Memory B cell (primary cell): ENCODE measurements around the gene MAD1L1.

Source experiments
- ATAC-seq: fragments of 150-1000 bp; cut with Tn5 transposase; 2 replicates; pipeline ENCODE4 v1.10.0; 2021; ENCODE audit warnings: low read depth, mild to moderate bottlenecking, moderate library complexity
- DNase-seq, 2 donors: peaks; one replicate each; pipeline ENCODE4 v3.0.0; 2022; ENCODE audit warnings: low spot score in 2 of 2
- H3K27ac Mint-ChIP-seq: one replicate; pipeline ENCODE4 v1.8.0; 2022; ENCODE audit warnings: mild to moderate bottlenecking, moderate library complexity, mixed read lengths
- H3K27me3 Mint-ChIP-seq: one replicate; pipeline ENCODE4 v1.8.0; 2022; ENCODE audit warnings: mixed read lengths
- H3K36me3 Mint-ChIP-seq: one replicate; pipeline ENCODE4 v1.8.0; 2022; ENCODE audit warnings: mild to moderate bottlenecking, mixed read lengths
- H3K4me1 Mint-ChIP-seq: one replicate; pipeline ENCODE4 v1.8.0; 2022; ENCODE audit warnings: mixed read lengths
- H3K4me3 Mint-ChIP-seq: one replicate; pipeline ENCODE4 v1.8.0; 2022; ENCODE audit warnings: mild to moderate bottlenecking, moderate library complexity, mixed read lengths
- H3K9me3 Mint-ChIP-seq: one replicate; pipeline ENCODE4 v1.8.0; 2022; ENCODE audit warnings: mixed read lengths

MAD1L1 gene

GRCh38 chr7:1814089-1814811 is 418.5 kb downstream of the MAD1L1 start:
- Mint-ChIP-seq H3K4me3 (no peak overlapping the region), H3K27ac (no peak overlapping the region), H3K4me1 (peaks cover 6% of the 10 kb centered on the region), H3K9me3 (no peaks in the 10 kb centered on the region), H3K27me3 (no peaks in the 10 kb centered on the region), H3K36me3 (peaks cover 3% of the 10 kb centered on the region)
- DNase-seq (no peak), ATAC-seq (no peak)

DNA sequence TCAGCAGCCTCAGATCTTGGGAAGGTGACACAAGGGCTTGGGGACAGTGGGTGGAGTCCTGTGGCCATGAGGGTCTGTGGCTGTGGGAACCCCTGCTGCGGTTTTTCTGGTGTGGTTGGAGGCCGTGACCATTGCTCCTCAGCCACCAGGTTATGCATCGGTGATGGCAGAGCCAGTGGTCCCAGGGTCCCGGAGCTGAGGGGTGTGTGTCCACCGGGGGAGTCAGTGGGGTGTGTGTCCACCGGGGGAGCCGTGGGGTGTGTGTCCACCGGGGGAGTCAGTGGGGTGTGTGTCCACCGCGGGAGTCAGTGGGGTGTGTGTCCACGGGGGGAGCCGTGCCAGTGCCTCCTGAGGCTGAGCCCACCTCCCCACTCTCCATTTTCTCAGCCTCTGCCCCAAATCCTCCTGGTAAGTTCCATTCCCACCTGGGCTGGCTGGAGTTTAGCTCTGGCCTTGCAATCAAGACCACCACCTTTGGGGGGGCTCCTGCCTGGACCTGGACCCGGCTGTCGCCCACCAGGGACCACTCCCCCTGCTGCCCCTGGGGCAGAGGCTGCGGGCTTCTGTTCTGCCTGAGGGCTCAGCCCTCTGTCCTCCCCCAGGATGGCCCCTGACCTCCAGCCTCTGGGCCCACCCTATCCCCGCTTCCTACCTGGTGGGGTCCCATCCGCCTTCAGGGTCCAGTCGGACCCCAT is 419.2 kb downstream of the MAD1L1 start:
- H3K9me3 Mint-ChIP-seq = no peaks in the 10 kb centered on the region
- ATAC-seq = no peak
- no peak overlapping the region for H3K27ac Mint-ChIP-seq
- H3K4me1 Mint-ChIP-seq = peaks cover 3% of the 10 kb centered on the region
- H3K36me3 Mint-ChIP-seq = peaks cover 3% of the 10 kb centered on the region
- no peak for DNase-seq
- no peaks in the 10 kb centered on the region for H3K27me3 Mint-ChIP-seq
- H3K4me3 Mint-ChIP-seq = no peak overlapping the region

GRCh38 chr7:1812509-1813393 is 420.0 kb downstream of the MAD1L1 start:
- no peaks in the 10 kb centered on the region for H3K9me3 Mint-ChIP-seq
- ATAC-seq (no peak), DNase-seq (no peak)
- H3K36me3 Mint-ChIP-seq = peaks cover 3% of the 10 kb centered on the region
- H3K27me3 Mint-ChIP-seq = no peaks in the 10 kb centered on the region
- H3K4me3 Mint-ChIP-seq = no peak overlapping the region
- H3K27ac Mint-ChIP-seq = no peak overlapping the region
- no peaks in the 10 kb centered on the region for H3K4me1 Mint-ChIP-seq

DNA sequence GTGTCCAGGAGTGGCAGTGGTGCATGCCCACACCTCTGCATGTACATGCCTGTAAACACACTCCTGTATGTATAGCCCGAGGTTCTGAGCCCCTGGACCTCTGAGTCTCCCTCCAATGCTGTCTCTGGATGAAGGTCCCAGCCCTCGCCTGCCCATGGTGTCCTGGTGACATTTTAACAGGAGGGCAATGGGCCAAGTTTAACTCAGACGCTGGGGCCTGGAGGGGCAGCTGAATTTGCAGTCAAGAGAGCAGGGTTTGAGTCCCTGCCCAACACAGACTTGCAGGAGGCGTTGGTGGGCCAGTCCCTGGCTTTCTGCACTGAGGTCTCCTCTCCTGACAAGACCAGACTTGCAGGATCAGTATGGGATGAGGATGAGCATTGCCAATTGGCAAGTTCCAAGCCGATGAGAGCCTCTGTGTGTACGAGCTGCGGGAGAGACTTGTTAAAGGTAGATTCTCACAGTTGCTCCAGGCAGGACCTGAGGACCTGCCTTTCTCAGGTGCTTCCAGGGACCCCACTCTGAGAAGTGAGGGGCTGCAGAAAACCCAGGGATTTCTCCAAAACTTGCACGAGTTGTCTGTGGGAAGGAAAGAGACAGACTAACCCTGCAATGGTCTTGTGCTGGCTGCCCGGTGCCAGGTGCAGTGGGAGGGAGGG is 420.8 kb downstream of the MAD1L1 start:
- Mint-ChIP-seq H3K27ac (no peak overlapping the region), H3K36me3 (peaks cover 3% of the 10 kb centered on the region)
- no peak for ATAC-seq

GRCh38 chr7:1810961-1811849 is 421.5 kb downstream of the MAD1L1 start:
- no peaks in the 10 kb centered on the region for H3K9me3 Mint-ChIP-seq
- peaks cover 3% of the 10 kb centered on the region for H3K36me3 Mint-ChIP-seq
- H3K4me1 Mint-ChIP-seq = no peaks in the 10 kb centered on the region
- H3K27me3 Mint-ChIP-seq = no peaks in the 10 kb centered on the region
- no peak overlapping the region for H3K27ac Mint-ChIP-seq
- ATAC-seq (no peak), DNase-seq (no peak)
- H3K4me3 Mint-ChIP-seq = no peak overlapping the region

More for the DNA sequence above, 420.8 kb downstream of the MAD1L1 start:
- H3K4me1 Mint-ChIP-seq = no peaks in the 10 kb centered on the region
- DNase-seq = no peak
- H3K27me3 Mint-ChIP-seq = no peaks in the 10 kb centered on the region
- H3K9me3 Mint-ChIP-seq = no peaks in the 10 kb centered on the region
- H3K4me3 Mint-ChIP-seq = no peak overlapping the region

DNA sequence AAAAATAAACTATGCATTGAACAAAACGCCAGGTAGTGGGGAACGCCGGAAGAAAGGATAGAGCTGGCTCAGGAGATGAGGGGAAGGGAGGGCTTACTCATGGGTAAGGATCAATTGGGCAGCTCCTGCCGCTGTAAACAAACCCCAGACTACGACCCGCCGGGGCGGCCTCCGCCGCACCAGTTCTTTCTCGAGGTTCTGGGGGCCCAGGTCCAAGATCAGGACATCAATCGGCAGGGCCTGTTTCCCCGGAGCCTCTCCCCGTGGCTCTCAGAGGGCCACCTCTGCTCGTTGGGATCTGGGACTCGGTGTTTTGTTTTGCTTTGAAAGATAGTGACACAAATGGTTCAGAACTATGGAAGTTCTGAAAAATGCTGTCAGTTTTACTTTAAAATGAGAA is 422.2 kb downstream of the MAD1L1 start:
- Mint-ChIP-seq H3K27ac (no peak overlapping the region), H3K9me3 (no peaks in the 10 kb centered on the region), H3K4me1 (no peaks in the 10 kb centered on the region), H3K36me3 (peaks cover 3% of the 10 kb centered on the region), H3K4me3 (no peak overlapping the region), H3K27me3 (no peaks in the 10 kb centered on the region)
- ATAC-seq (no peak), DNase-seq (no peak)

DNA sequence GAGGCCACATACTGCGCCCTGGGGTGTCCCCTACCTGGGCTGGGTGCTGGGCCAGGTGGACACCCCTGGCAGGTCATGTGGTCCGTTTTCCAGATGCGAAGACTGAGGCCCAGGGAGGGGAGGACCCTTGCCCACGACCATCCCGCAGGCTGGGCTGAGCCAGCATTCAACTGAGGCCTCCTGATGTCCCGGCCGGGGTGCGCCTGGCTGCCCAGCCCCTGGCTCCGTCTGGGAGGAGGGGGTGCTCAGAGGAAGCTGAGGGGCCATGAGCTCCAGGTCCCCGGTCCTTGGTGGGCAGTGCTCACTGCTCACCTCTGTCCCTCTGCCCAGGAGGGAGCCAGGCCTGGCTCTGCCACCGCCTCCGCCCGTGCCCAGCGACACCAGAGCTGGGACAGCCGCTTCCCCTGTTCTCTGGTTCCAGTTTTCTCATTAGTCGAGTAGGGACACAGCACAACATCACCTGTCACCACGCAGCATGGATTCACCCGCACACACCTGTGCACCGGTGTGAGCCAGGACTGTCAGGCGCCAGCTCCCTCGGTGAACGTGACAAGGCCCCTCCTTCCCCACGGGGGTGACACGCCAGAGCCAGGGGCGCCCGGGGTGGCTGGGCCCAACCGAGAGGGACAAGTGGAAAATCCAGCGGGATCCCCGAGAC is 423.0 kb downstream of the MAD1L1 start:
- DNase-seq (no peak), ATAC-seq (no peak)
- Mint-ChIP-seq H3K9me3 (no peaks in the 10 kb centered on the region), H3K4me3 (no peak overlapping the region), H3K27ac (no peak overlapping the region), H3K4me1 (no peaks in the 10 kb centered on the region), H3K27me3 (no peaks in the 10 kb centered on the region), H3K36me3 (peaks cover 3% of the 10 kb centered on the region)

- Mint-ChIP-seq H3K4me1 (no peaks in the 10 kb centered on the region), H3K9me3 (no peaks in the 10 kb centered on the region), H3K27me3 (no peaks in the 10 kb centered on the region), H3K27ac (no peak overlapping the region), H3K4me3 (no peak overlapping the region), H3K36me3 (peaks cover 2% of the 10 kb centered on the region)
- DNase-seq = no peak
- ATAC-seq = no peak
Measured at GRCh38 chr7:1809070-1809469, 423.7 kb downstream of the MAD1L1 start.

DNA sequence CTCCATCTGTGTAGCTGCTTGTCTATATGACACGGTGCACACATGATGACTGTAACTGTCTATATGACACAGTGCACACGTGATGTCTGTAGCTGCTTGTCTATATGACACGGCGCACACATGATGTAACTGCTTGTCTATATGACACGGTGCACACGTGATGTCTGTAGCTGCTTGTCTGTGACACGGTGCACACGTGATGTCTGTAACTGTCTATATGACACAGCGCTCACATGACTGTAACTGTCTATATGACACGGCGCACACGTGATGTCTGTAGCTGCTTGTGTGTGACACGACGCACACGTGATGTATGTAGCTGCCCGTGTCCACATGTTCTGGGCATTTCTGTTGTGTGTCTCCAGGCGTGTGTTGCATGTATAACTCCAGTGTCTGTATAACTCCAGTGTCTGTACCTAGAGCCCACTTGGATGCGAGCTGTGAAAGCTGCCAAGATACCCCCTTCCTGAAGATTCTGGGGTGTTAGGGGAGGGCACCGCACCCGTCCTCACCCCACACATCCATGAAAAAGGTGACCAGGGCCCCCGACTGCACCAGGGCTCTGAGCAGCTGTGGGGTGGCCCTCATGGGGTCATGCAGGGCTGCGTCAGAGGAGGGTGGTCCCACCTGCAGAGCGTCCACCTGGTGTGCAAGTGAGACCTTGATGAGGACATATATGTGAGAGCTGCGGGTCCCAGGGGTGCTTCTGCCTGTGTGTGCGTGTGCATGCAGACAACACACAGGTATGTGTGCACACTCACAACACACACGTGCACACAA is 424.7 kb downstream of the MAD1L1 start:
- ATAC-seq (no peak), DNase-seq (no peak)
- Mint-ChIP-seq H3K27me3 (no peaks in the 10 kb centered on the region), H3K4me1 (no peaks in the 10 kb centered on the region), H3K4me3 (no peak overlapping the region), H3K27ac (no peak overlapping the region), H3K9me3 (no peaks in the 10 kb centered on the region), H3K36me3 (no peaks in the 10 kb centered on the region)

DNA sequence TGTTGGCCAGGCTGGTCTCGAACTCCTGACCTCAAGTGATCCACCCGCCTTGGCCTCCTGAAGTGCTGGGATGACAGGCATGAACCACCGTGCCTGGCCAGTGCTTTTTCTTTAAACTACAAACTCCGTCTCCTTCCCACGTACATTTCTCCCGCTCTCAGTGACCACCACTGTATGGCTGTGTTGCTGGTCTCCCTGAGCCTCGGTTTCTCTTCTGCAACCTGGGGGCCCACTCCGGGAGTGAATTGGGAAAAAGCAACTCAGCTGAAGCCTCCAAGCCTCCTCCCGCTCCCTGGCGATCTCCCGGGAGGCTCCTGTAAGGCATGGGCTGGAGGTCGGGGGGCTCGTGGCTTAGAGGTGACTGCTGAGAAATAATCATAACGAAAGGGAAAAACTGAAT is 426.4 kb downstream of the MAD1L1 start:
- Mint-ChIP-seq H3K4me3 (no peak overlapping the region), H3K27ac (no peak overlapping the region)

DNA sequence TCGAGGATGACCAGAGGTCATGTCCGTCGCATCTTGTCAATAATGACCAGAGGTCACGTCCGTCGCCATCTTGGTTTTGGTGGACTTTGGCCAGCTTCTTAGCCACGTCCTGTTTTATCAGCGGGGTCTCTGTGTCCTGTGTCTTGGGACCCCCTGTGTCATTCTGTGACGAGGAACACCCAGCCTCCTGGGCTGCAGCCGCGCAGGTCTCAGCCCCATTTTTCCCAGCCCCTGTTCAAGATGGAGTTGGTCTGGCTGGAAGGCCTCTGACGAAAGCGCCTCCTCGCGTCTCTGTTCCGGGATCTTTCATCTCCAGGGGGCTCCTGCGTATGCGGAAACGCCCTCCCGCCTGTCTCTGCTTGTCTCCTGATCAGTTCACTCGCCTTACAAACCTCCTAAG is 428.4 kb downstream of the MAD1L1 start:
- no peaks in the 10 kb centered on the region for H3K4me1 Mint-ChIP-seq
- ATAC-seq = no peak
- no peaks in the 10 kb centered on the region for H3K27me3 Mint-ChIP-seq
- H3K4me3 Mint-ChIP-seq = no peak overlapping the region
- no peaks in the 10 kb centered on the region for H3K36me3 Mint-ChIP-seq
- H3K9me3 Mint-ChIP-seq = peaks cover 1% of the 10 kb centered on the region
- DNase-seq = no peak
- H3K27ac Mint-ChIP-seq = no peak overlapping the region

More for the DNA sequence above, 426.4 kb downstream of the MAD1L1 start:
- H3K36me3 Mint-ChIP-seq = no peaks in the 10 kb centered on the region
- DNase-seq (no peak), ATAC-seq (no peak)
- no peaks in the 10 kb centered on the region for H3K9me3 Mint-ChIP-seq
- H3K27me3 Mint-ChIP-seq = no peaks in the 10 kb centered on the region
- no peaks in the 10 kb centered on the region for H3K4me1 Mint-ChIP-seq

- Mint-ChIP-seq H3K27me3 (no peaks in the 10 kb centered on the region), H3K9me3 (peaks cover 1% of the 10 kb centered on the region), H3K4me1 (no peaks in the 10 kb centered on the region), H3K27ac (no peak overlapping the region), H3K4me3 (no peak overlapping the region), H3K36me3 (no peaks in the 10 kb centered on the region)
- ATAC-seq (no peak), DNase-seq (no peak)
Measured at GRCh38 chr7:1802899-1803298, 429.8 kb downstream of the MAD1L1 start.
